OCI-LY7 (cell line): ENCODE data around the gene PDZK1. TPM values are rescaled to one million over a fixed set of nuclear protein-coding genes. Genes with fewer than 3 reads are reported as not detected.
"Not testable (repeated sequence)": the region's sequence is repeated elsewhere in the genome, so short reads cannot be mapped to it uniquely, and the experiment has no call there.

Experiments used
- BruUV-seq: library from RNA; stranded (reverse); fragments of 400-500 nt; replicated peaks from 2 replicates; lab custom pipeline; 2021; lab: Mats Ljungman, UMichigan
- CTCF ChIA-PET: fragments of 300-600 bp; sonication (Branson Sonifier 250); formaldehyde crosslinking; loops from one replicate; lab custom pipeline; 2022; ENCODE audit warnings: antibody characterized with exemption; ENCODE audit not compliant: unreplicated experiment; lab: Charles Lee
- POLR2A ChIA-PET: fragments of 300-600 bp; sonication (Branson Sonifier 250); formaldehyde crosslinking; loops from one replicate; lab custom pipeline; 2022; ENCODE audit warnings: antibody characterized with exemption; lab: Charles Lee
- DNase-seq: peaks from one replicate; pipeline ENCODE4 v3.0.0-alpha.2; 2015; ENCODE audit warnings: low spot score
- H2AFZ ChIP-seq: fragments of 200-600 bp; sonication (generic), shearing (Covaris generic); 2 replicates; pipeline ENCODE4 v1.6.1; 2014; ENCODE audit warnings: mild to moderate bottlenecking, antibody characterized with exemption, low read length, moderate library complexity
- H3K27ac ChIP-seq: fragments of 200-600 bp; sonication (generic); 2 replicates; pipeline ENCODE4 v1.5.1; 2014; ENCODE audit warnings: mixed run types, low read depth, mild to moderate bottlenecking, moderate library complexity, low read length, inconsistent platforms; ENCODE audit not compliant: poor library complexity, severe bottlenecking
- H3K36me3 ChIP-seq: fragments of 200-600 bp; sonication (generic); 2 replicates; pipeline ENCODE4 v1.6.1; 2014; ENCODE audit warnings: mild to moderate bottlenecking, antibody characterized with exemption, low read length, moderate library complexity, mixed read lengths; ENCODE audit not compliant: insufficient read depth
- H3K4me1 ChIP-seq: fragments of 200-600 bp; sonication (generic); 2 replicates; pipeline ENCODE4 v1.5.1; 2014; ENCODE audit warnings: mild to moderate bottlenecking, low read length; ENCODE audit not compliant: insufficient read depth, poor library complexity, severe bottlenecking
- H3K4me2 ChIP-seq: fragments of 200-600 bp; sonication (generic); 2 replicates; pipeline ENCODE4 v1.6.1; 2014; ENCODE audit warnings: mild to moderate bottlenecking, low read length
- H3K4me3 ChIP-seq: fragments of 200-600 bp; sonication (generic); 2 replicates; pipeline ENCODE4 v1.5.1; 2014; ENCODE audit warnings: mild to moderate bottlenecking, low read depth, low read length; ENCODE audit not compliant: poor library complexity, severe bottlenecking
- H3K79me2 ChIP-seq: fragments of 200-600 bp; sonication (generic); 2 replicates; pipeline ENCODE4 v1.6.1; 2016; ENCODE audit warnings: low read depth, mild to moderate bottlenecking, low read length, moderate library complexity, mixed read lengths; ENCODE audit not compliant: insufficient read depth
- H3K9me2 ChIP-seq: fragments of 200-600 bp; sonication (generic); 2 replicates; pipeline ENCODE4 v1.6.1; 2016; ENCODE audit warnings: mild to moderate bottlenecking, low read length, mixed read lengths; ENCODE audit not compliant: insufficient read depth
- H3K9me3 ChIP-seq: fragments of 200-600 bp; sonication (generic); 2 replicates; pipeline ENCODE4 v1.6.1; 2014; ENCODE audit warnings: mild to moderate bottlenecking, mixed run types, low read length, mixed read lengths
- H4K20me1 ChIP-seq: fragments of 200-600 bp; sonication (generic); 2 replicates; pipeline ENCODE4 v1.6.1; 2014; ENCODE audit warnings: mild to moderate bottlenecking, antibody characterized with exemption, low read length, moderate library complexity, mixed read lengths; ENCODE audit not compliant: insufficient read depth
- EZH2phosphoT487 ChIP-seq: fragments of 200-600 bp; sonication (generic); IDR thresholded peaks from 2 replicates; pipeline ENCODE4 v1.6.1; 2018; ENCODE audit warnings: low read depth, borderline replicate concordance, mild to moderate bottlenecking, mixed run types, antibody characterized with exemption, low read length, moderate library complexity, mixed read lengths
- intact Hi-C: fragments of 100-400 bp; cut with micrococcal nuclease; formaldehyde crosslinking; loops from one replicate; pipeline ENCODE4 v1.10.0; 2022; ENCODE audit not compliant: unreplicated experiment
- total RNA-seq, 2 experiments: library from RNA; depleted of rRNA in 1 of 2; stranded (reverse); fragments of >200 nt in 1 of 2; shearing (Covaris generic) in 1 of 2; gene quantifications; 2 replicates each; pipeline ENCODE4 v1.2.3, GENCODE V29; 2014 to 2022
- TF ChIP-seq, protein P1 (sequence below): fragments of 200-600 bp; sonication (generic); conservative IDR thresholded peaks from 2 replicates; pipeline ENCODE4 v1.5.1; 2014; ENCODE audit warnings: mild to moderate bottlenecking, antibody characterized with exemption, low read length, moderate library complexity, mixed read lengths

Gene PDZK1
- total RNA-seq, 2 experiments from 2014 or later = 0.23 TPM; not detected in 1

DNA sequence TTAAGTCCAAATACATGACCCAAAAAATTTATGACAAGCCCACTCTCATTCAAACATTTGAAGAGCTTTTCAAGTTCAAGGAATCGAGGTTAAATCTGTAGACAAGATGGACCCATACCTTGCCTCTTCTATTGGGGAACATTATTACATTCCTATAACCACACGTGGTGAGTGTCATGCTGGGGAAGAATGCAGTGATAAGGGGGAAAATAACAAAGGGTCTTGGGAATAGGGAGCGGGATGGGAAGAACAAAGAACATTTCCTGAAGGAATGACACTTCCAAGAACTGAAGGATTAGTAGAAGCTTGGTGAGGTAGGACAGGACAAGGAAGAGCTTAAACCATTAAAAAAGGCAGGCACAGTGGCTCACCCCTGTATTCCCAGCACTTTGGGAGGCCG lies 18.8 kb downstream of the PDZK1 start:
- Histone ChIP-seq H4K20me1 (no peaks in the 10 kb centered on the region), H3K27ac (no peak overlapping the region), H2AFZ (no peak overlapping the region), H3K9me2 (no peaks in the 10 kb centered on the region), H3K4me3 (no peak overlapping the region), H3K36me3 (no peaks in the 10 kb centered on the region), H3K79me2 (no peaks in the 10 kb centered on the region), H3K4me1 (no peaks in the 10 kb centered on the region), H3K9me3 (no peaks in the 10 kb centered on the region), H3K4me2 (no peak overlapping the region)
- TF ChIP-seq EZH2phosphoT487 = no peak
- TF ChIP-seq, protein P1, sequence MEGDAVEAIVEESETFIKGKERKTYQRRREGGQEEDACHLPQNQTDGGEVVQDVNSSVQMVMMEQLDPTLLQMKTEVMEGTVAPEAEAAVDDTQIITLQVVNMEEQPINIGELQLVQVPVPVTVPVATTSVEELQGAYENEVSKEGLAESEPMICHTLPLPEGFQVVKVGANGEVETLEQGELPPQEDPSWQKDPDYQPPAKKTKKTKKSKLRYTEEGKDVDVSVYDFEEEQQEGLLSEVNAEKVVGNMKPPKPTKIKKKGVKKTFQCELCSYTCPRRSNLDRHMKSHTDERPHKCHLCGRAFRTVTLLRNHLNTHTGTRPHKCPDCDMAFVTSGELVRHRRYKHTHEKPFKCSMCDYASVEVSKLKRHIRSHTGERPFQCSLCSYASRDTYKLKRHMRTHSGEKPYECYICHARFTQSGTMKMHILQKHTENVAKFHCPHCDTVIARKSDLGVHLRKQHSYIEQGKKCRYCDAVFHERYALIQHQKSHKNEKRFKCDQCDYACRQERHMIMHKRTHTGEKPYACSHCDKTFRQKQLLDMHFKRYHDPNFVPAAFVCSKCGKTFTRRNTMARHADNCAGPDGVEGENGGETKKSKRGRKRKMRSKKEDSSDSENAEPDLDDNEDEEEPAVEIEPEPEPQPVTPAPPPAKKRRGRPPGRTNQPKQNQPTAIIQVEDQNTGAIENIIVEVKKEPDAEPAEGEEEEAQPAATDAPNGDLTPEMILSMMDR = no peak
- POLR2A ChIA-PET = no interaction called here
- no peak for DNase-seq
- intact Hi-C loops = loop anchor here (10.0 kb wide), 1 partner anchor 46 kb away; no protein-coding TSS in a partner anchor
- CTCF ChIA-PET = no interaction called here
- BruUV-seq = no TSS peak

DNA sequence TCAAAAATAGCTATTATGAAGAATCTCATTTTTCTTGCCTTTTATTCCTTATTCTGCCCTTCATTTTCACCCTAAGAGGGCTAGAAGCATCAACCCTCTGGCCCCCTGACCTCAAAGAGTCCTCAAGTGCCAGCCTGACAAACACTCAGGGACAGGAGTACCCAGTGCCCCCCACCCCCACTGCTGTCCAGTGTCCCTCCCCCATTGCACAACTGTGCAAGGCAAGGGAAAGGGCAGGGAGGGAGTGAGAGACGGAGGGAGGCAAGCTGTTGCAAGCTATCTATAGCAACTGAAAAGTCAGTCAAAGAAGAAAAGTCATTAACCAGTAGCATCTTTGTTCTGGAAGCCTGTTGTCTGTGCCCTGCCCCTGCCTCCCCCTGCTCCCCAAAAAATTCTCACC lies 21.1 kb downstream of the PDZK1 start:
- H2AFZ ChIP-seq, H3K9me2 ChIP-seq, H3K4me3 ChIP-seq, DNase-seq, H3K27ac ChIP-seq, H3K4me2 ChIP-seq, H3K79me2 ChIP-seq, H3K9me3 ChIP-seq, H3K4me1 ChIP-seq, CTCF ChIA-PET, H4K20me1 ChIP-seq, H3K36me3 ChIP-seq, BruUV-seq: not testable (repeated sequence)
- POLR2A ChIA-PET = interaction anchor here (0.6 kb wide), 1 partner anchor 166 kb away, joined by 3 read pairs; no protein-coding TSS in a partner anchor
- intact Hi-C loops = loop anchor here (10.0 kb wide), 1 partner anchor 49 kb away; no protein-coding TSS in a partner anchor

DNA sequence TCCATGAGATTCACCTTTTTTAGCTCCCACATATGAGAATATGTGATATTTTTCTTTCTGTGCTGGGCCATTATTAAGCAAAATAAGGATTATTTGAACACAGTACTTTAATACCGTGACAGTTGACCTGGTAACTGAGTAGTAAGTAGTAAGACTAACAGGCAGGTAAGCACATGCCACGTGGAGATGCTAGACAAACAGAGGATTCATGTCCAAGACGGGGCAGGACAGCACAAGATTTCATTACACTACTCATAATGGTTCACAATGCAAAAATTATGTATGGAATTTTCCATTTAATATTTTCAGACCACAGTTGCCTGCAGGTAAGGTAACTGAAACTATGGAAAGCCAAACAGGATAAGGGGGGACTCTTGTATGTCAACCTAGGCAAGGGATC lies 22.3 kb downstream of the PDZK1 start:
- H2AFZ ChIP-seq, H3K9me3 ChIP-seq, H3K4me3 ChIP-seq, H3K4me2 ChIP-seq, H3K27ac ChIP-seq, DNase-seq, H3K79me2 ChIP-seq, H3K4me1 ChIP-seq, BruUV-seq, H3K9me2 ChIP-seq, H3K36me3 ChIP-seq, CTCF ChIA-PET, POLR2A ChIA-PET, H4K20me1 ChIP-seq: not testable (repeated sequence)
- intact Hi-C loops = loop anchor here (10.0 kb wide), 1 partner anchor 50 kb away; no protein-coding TSS in a partner anchor

DNA sequence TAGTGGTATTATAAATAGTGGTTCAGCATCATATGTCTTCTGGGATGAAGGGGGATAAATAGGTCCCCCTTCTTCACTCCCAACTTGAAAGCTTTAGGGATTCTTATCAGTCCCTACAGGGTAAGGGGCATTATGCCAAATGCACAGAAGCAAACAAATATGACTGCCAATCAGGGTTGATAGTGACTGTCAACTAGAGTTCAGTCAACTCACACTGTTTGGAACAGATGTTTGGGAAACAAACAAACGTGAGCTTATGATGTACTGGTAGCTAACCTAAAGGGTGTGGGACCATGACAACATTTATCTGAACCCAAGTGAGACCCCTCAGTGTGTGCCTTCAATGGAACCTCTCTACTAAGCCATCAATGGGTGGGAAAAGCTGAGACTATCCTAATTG lies 34.0 kb downstream of the PDZK1 start:
- BruUV-seq, H3K9me2 ChIP-seq, H3K4me2 ChIP-seq, H2AFZ ChIP-seq, H3K9me3 ChIP-seq, CTCF ChIA-PET, H4K20me1 ChIP-seq, H3K27ac ChIP-seq, H3K79me2 ChIP-seq, intact Hi-C loops, POLR2A ChIA-PET, DNase-seq, H3K4me1 ChIP-seq, H3K4me3 ChIP-seq, H3K36me3 ChIP-seq: not testable (repeated sequence)

DNA sequence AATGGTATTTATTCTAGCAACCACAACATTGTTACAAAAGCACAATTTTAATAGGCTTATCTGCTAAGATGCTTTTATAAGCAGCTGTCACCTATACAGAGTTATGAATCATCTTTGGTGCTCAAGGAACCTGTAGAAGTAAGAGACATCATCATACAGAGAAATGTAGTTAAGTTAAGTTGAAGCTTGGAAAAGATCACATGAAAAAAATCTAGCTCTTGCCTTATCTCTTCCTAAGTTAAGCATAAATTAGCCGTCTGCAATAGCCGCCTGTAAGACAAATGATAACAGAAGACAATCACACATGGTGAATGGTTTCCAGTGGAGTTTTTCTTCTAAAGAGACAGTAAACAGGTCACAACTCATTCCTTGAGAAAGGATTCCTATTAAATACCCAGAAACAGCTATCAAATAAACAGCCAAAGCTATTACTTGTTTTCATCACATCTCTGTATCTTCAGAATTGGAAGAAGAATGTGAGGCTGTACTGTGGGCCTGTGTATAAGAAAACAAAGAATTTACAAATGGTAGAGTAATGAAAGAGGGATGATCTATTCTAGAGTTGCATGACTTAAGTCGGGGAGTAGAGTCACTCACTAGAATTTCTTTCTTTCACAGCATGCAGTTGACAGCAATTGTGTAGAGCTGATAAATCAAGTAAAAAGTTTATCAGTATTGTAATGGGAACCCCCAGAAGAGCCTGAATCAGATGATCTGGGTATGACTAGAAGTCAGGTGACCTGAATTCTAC lies 36.0 kb downstream of the PDZK1 start:
- CTCF ChIA-PET, H3K4me3 ChIP-seq, intact Hi-C loops, H3K27ac ChIP-seq, BruUV-seq, H3K4me1 ChIP-seq, H3K4me2 ChIP-seq, POLR2A ChIA-PET, H3K36me3 ChIP-seq, H3K9me3 ChIP-seq, H3K9me2 ChIP-seq, H4K20me1 ChIP-seq, H3K79me2 ChIP-seq, DNase-seq, H2AFZ ChIP-seq: not testable (repeated sequence)
